Smooth muscle cell (in vitro differentiated cells): ENCODE data around the gene ARL6IP4. TPM values are rescaled to one million over a fixed set of nuclear protein-coding genes. Genes with fewer than 3 reads are reported as not detected.

ENCODE experiments used
- DNase-seq: peaks from one replicate; lab custom pipeline; 2025; ENCODE audit not compliant: unreplicated experiment; lab: John Stamatoyannopoulos, UW
- H2AFZ ChIP-seq: fragments of 200-600 bp; sonication (generic); 2 replicates; pipeline ENCODE4 v1.6.0; 2016; ENCODE audit warnings: antibody characterized with exemption, low read depth, mild to moderate bottlenecking
- H3F3A ChIP-seq: fragments of 200-600 bp; sonication (generic); 2 replicates; pipeline ENCODE4 v1.6.0; 2017; ENCODE audit warnings: antibody characterized with exemption, low read depth
- H3K27ac ChIP-seq: fragments of 200-600 bp; sonication (generic); 2 replicates; pipeline ENCODE4 v1.5.1; 2016; ENCODE audit warnings: low read depth, mild to moderate bottlenecking
- H3K27me3 ChIP-seq: fragments of 200-600 bp; sonication (generic); 2 replicates; pipeline ENCODE4 v1.6.1; 2016; ENCODE audit warnings: low read depth, mild to moderate bottlenecking
- H3K36me3 ChIP-seq: fragments of 200-600 bp; sonication (generic); 2 replicates; pipeline ENCODE4 v1.5.1; 2016; ENCODE audit warnings: low read depth
- H3K4me1 ChIP-seq: fragments of 200-600 bp; sonication (generic); 2 replicates; pipeline ENCODE4 v1.5.1; 2016; ENCODE audit warnings: low read depth
- H3K4me2 ChIP-seq: fragments of 200-600 bp; sonication (generic); 2 replicates; pipeline ENCODE4 v1.6.0; 2016; ENCODE audit warnings: mild to moderate bottlenecking
- H3K4me3 ChIP-seq: fragments of 200-600 bp; sonication (generic); 2 replicates; pipeline ENCODE4 v1.5.1; 2016; ENCODE audit warnings: mild to moderate bottlenecking
- H3K79me2 ChIP-seq: fragments of 200-600 bp; sonication (generic); 2 replicates; pipeline ENCODE4 v1.6.0; 2016; ENCODE audit warnings: low read depth, mild to moderate bottlenecking
- H3K9ac ChIP-seq: fragments of 200-600 bp; sonication (generic); 2 replicates; pipeline ENCODE4 v1.6.0; 2016; ENCODE audit warnings: low read depth
- H3K9me3 ChIP-seq: fragments of 200-600 bp; sonication (generic); replicated peaks from 2 replicates; pipeline ENCODE4 v1.5.1; 2016; ENCODE audit warnings: low read depth
- H4K20me1 ChIP-seq: fragments of 200-600 bp; sonication (generic); 2 replicates; pipeline ENCODE4 v1.6.0; 2016; ENCODE audit warnings: low read depth
- CTCF ChIP-seq: fragments of 200-600 bp; sonication (generic); IDR thresholded peaks from 2 replicates; pipeline ENCODE4 v1.5.1; 2017; ENCODE audit warnings: borderline replicate concordance, mild to moderate bottlenecking, antibody characterized with exemption; ENCODE audit not compliant: insufficient read depth, poor library complexity, severe bottlenecking
- WGBS: methylation state at CpG from one replicate; pipeline ENCODE4 v1.1.7; 2016; ENCODE audit warnings: low lambda C conversion rate; 5-methylcytosine and 5-hydroxymethylcytosine counted together
- polyA plus RNA-seq: library from polyadenylated mRNA; unstranded; fragments of >200 nt; fragmentation: Nextera tagmentation; extraction: Ambion mirVana; gene quantifications from 2 replicates; pipeline ENCODE4 v1.2.1, GENCODE V29; 2016
- total RNA-seq: library from RNA; depleted of rRNA; stranded (reverse); fragments of >200 nt; gene quantifications from 2 replicates; pipeline ENCODE4 v1.2.3, GENCODE V29; 2014

ARL6IP4 gene
- total and polyA plus RNA-seq, 2 experiments from 2014 or later = 89.3 to 290 TPM

DNA sequence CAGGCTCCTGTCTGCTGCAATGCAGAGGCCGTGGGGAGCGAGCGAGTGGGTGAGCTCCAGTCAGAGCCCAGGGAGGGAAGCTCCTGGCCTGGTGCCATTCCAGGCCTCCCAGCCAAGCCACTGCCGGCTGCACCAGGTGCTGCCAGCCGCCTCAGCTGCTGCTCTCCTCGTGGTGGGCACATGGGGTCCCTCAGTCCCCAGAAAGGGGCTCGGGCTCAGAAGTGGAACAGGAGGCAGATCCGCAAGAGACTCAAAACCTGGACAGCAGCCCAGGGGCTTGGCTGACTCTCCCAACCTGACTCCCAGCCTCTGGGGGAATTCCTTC is 16.6 kb upstream of the ARL6IP4 start:
- no peaks in the 10 kb centered on the region for H3K9me3 ChIP-seq
- H4K20me1 ChIP-seq = no peaks in the 10 kb centered on the region
- no peak for TF ChIP-seq CTCF
- no peak overlapping the region for H3K4me2 ChIP-seq
- WGBS = 82% methylated on average over 8 of the region's 8 CpGs
- H2AFZ ChIP-seq = no peak overlapping the region
- no peak overlapping the region for H3K4me3 ChIP-seq
- H3K27ac ChIP-seq = no peak overlapping the region
- no peaks in the 10 kb centered on the region for H3K79me2 ChIP-seq
- H3F3A ChIP-seq = no peaks in the 10 kb centered on the region
- no peak overlapping the region for H3K9ac ChIP-seq
- no peak for DNase-seq
- peaks cover 10% of the 10 kb centered on the region for H3K4me1 ChIP-seq
- no peaks in the 10 kb centered on the region for H3K27me3 ChIP-seq
- H3K36me3 ChIP-seq = no peaks in the 10 kb centered on the region

GRCh38 chr12:122964439-122965257 is 15.8 kb upstream of the ARL6IP4 start:
- H3K27me3 ChIP-seq = no peaks in the 10 kb centered on the region
- peaks cover 10% of the 10 kb centered on the region for H3K4me1 ChIP-seq
- no peak for DNase-seq
- no peaks in the 10 kb centered on the region for H3K36me3 ChIP-seq
- H2AFZ ChIP-seq = no peak overlapping the region
- no peaks in the 10 kb centered on the region for H3F3A ChIP-seq
- no peaks in the 10 kb centered on the region for H4K20me1 ChIP-seq
- no peak overlapping the region for H3K9ac ChIP-seq
- TF ChIP-seq CTCF = no peak
- WGBS = 93% methylated on average over 19 of the region's 19 CpGs
- no peak overlapping the region for H3K4me3 ChIP-seq
- no peak overlapping the region for H3K27ac ChIP-seq
- no peaks in the 10 kb centered on the region for H3K79me2 ChIP-seq
- H3K4me2 ChIP-seq = peak overlapping the region; percentile 87
- no peaks in the 10 kb centered on the region for H3K9me3 ChIP-seq

DNA sequence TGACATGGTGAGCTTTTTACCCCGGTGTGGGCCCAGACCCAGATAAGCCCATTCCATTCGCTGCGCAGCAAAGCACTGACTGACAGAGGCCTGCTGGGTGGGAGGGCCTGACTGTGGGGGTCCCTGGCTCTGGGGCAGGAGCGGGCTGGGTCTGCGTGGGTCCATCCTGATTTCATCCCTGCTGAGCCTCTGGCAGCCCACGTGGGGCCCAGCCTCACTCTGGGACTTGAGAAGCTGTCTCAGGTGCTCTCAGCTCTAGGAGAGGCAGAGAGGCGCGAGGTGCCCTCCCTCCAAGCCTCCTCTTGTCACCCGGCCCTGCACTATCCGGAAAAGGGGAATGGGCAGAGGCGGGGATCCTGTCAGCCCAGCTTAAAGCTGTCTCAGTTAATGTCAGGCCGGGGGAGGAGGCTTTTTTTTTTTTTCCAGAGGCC is 15.1 kb upstream of the ARL6IP4 start:
- no peaks in the 10 kb centered on the region for H3F3A ChIP-seq
- peaks cover 10% of the 10 kb centered on the region for H3K4me1 ChIP-seq
- no peaks in the 10 kb centered on the region for H3K27me3 ChIP-seq
- no peak overlapping the region for H2AFZ ChIP-seq
- DNase-seq = no peak
- no peaks in the 10 kb centered on the region for H4K20me1 ChIP-seq
- no peaks in the 10 kb centered on the region for H3K79me2 ChIP-seq
- no peak overlapping the region for H3K27ac ChIP-seq
- no peaks in the 10 kb centered on the region for H3K9me3 ChIP-seq
- 67% methylated on average over 12 of the region's 12 CpGs for WGBS
- no peaks in the 10 kb centered on the region for H3K36me3 ChIP-seq
- H3K4me2 ChIP-seq = peak overlapping the region; percentile 87
- peak overlapping the region; percentile 61 for H3K4me3 ChIP-seq
- TF ChIP-seq CTCF = no peak
- H3K9ac ChIP-seq = no peak overlapping the region
